DOHH2 (cell line): Measurements from ENCODE around the gene SMAD7.
A peak's percentile ranks its signal among the peaks of the same experiment; 100 is the strongest.

Experiments
- H3F3A ChIP-seq: fragments of 200-600 bp; sonication (generic), shearing (Covaris generic); 2 replicates; pipeline ENCODE4 v1.6.0; 2016; ENCODE audit warnings: antibody characterized with exemption, mild to moderate bottlenecking; ENCODE audit not compliant: control insufficient read depth, insufficient read depth
- H3K27ac ChIP-seq: fragments of 200-600 bp; sonication (generic); 2 replicates; pipeline ENCODE4 v1.5.1; 2014; ENCODE audit warnings: low read depth, mild to moderate bottlenecking, low read length, moderate library complexity
- H3K27me3 ChIP-seq: fragments of 200-600 bp; sonication (generic); 2 replicates; pipeline ENCODE4 v1.6.1; 2014; ENCODE audit warnings: mild to moderate bottlenecking, low read length, mixed read lengths; ENCODE audit not compliant: control insufficient read depth
- H3K36me3 ChIP-seq: fragments of 200-600 bp; sonication (generic); 2 replicates; pipeline ENCODE4 v1.6.1; 2014; ENCODE audit warnings: mild to moderate bottlenecking, low read length, moderate library complexity, mixed read lengths; ENCODE audit not compliant: control insufficient read depth
- H3K4me1 ChIP-seq: fragments of 200-600 bp; sonication (generic); 2 replicates; pipeline ENCODE4 v1.6.1; 2014; ENCODE audit warnings: mild to moderate bottlenecking, low read length, mixed read lengths; ENCODE audit not compliant: control insufficient read depth
- H3K4me2 ChIP-seq: fragments of 200-600 bp; sonication (generic); 2 replicates; pipeline ENCODE4 v1.6.0; 2014; ENCODE audit warnings: mild to moderate bottlenecking, low read length, moderate library complexity
- H3K4me3 ChIP-seq: fragments of 200-600 bp; sonication (generic); 2 replicates; pipeline ENCODE4 v1.5.1; 2014; ENCODE audit warnings: mild to moderate bottlenecking, low read length, mixed read lengths
- H3K79me2 ChIP-seq: fragments of 200-600 bp; sonication (generic); 2 replicates; pipeline ENCODE4 v1.6.1; 2014; ENCODE audit warnings: mild to moderate bottlenecking, low read length, mixed read lengths; ENCODE audit not compliant: control insufficient read depth
- H3K9me2 ChIP-seq: fragments of 200-600 bp; sonication (generic); replicated peaks from 2 replicates; pipeline ENCODE4 v1.6.1; 2014; ENCODE audit warnings: mild to moderate bottlenecking, low read length, mixed read lengths; ENCODE audit not compliant: control insufficient read depth
- H3K9me3 ChIP-seq: fragments of 200-600 bp; sonication (generic); 2 replicates; pipeline ENCODE4 v1.6.1; 2014; ENCODE audit warnings: antibody characterized with exemption, low read length, mixed read lengths; ENCODE audit not compliant: control insufficient read depth, insufficient read depth
- H4K20me1 ChIP-seq: fragments of 200-600 bp; sonication (generic); 2 replicates; pipeline ENCODE4 v1.6.0; 2014; ENCODE audit warnings: low read depth, mild to moderate bottlenecking, antibody characterized with exemption, low read length, moderate library complexity; ENCODE audit not compliant: control insufficient read depth, insufficient read depth
- EZH2phosphoT487 ChIP-seq: fragments of 200-600 bp; sonication (generic); IDR thresholded peaks from 2 replicates; pipeline ENCODE4 v1.6.1; 2017; ENCODE audit warnings: borderline replicate concordance, mild to moderate bottlenecking, antibody characterized with exemption, low read length, moderate library complexity, mixed read lengths
- TF ChIP-seq, protein P1 (sequence below): fragments of 200-600 bp; sonication (generic); IDR thresholded peaks from one replicate; pipeline ENCODE4 v1.5.1; 2014; ENCODE audit warnings: antibody characterized with exemption, mild to moderate bottlenecking, low read depth, low read length; ENCODE audit not compliant: poor library complexity, severe bottlenecking

Gene SMAD7

DNA sequence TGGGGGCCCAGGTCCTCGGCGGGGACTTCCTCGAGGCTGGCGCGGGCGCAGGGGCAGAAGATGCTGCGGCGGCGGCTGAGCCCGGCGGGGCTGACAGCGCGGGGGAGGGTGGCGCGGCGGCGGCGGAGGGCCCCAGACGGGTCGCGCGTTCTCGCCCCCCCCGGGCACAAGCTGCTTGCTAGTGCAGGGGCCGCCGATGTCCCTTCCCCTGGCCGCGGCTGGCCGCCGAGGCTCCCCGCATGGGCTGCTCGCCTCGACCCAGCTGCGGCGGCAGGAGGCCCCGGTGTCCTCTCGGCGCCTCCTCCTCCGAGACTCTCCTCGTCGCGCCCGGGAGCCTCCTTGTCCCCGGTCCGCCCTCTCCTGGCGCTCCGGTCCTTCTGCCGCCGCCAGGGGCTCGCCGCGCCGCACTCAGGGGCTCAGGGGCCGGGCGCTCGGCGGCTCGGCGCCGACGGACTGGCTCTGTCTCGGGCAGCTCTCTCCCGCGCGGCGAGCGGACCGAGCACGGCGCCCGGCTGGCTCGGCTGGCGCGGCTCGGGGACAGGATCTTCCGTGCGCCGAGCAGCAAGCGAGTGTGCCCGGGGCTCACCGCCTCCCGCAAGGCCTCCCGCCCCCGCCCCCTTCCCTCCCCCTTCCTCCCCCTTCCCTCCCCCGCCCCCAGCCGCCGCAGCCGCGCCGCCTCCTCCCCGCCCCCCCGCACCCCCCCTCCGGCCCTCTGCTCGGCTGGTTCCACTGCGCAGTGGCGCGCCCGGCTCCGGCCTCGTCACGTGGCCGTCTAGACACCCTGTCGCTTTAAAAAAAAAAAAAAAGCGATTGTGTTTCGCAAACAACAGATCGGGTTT, 902 bp upstream of the SMAD7 start:
- H3K27ac ChIP-seq = peak overlapping the region; percentile 34
- H4K20me1 ChIP-seq = 0 out of 2 replicates have a peak, but pooled peaks cover 4% of the 10 kb centered on the region
- TF ChIP-seq, protein P1, sequence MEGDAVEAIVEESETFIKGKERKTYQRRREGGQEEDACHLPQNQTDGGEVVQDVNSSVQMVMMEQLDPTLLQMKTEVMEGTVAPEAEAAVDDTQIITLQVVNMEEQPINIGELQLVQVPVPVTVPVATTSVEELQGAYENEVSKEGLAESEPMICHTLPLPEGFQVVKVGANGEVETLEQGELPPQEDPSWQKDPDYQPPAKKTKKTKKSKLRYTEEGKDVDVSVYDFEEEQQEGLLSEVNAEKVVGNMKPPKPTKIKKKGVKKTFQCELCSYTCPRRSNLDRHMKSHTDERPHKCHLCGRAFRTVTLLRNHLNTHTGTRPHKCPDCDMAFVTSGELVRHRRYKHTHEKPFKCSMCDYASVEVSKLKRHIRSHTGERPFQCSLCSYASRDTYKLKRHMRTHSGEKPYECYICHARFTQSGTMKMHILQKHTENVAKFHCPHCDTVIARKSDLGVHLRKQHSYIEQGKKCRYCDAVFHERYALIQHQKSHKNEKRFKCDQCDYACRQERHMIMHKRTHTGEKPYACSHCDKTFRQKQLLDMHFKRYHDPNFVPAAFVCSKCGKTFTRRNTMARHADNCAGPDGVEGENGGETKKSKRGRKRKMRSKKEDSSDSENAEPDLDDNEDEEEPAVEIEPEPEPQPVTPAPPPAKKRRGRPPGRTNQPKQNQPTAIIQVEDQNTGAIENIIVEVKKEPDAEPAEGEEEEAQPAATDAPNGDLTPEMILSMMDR = peak; percentile 7
- TF ChIP-seq EZH2phosphoT487 = no peak
- H3K9me3 ChIP-seq = no peaks in the 10 kb centered on the region
- H3K4me3 ChIP-seq = peak overlapping the region; percentile 86
- no peaks in the 10 kb centered on the region for H3K79me2 ChIP-seq
- peaks cover 6% of the 10 kb centered on the region for H3F3A ChIP-seq
- H3K36me3 ChIP-seq = no peaks in the 10 kb centered on the region
- H3K9me2 ChIP-seq = no peaks in the 10 kb centered on the region
- peaks cover 73% of the 10 kb centered on the region for H3K27me3 ChIP-seq
- peaks cover 66% of the 10 kb centered on the region for H3K4me1 ChIP-seq
- peak overlapping the region; percentile 93 for H3K4me2 ChIP-seq

DNA sequence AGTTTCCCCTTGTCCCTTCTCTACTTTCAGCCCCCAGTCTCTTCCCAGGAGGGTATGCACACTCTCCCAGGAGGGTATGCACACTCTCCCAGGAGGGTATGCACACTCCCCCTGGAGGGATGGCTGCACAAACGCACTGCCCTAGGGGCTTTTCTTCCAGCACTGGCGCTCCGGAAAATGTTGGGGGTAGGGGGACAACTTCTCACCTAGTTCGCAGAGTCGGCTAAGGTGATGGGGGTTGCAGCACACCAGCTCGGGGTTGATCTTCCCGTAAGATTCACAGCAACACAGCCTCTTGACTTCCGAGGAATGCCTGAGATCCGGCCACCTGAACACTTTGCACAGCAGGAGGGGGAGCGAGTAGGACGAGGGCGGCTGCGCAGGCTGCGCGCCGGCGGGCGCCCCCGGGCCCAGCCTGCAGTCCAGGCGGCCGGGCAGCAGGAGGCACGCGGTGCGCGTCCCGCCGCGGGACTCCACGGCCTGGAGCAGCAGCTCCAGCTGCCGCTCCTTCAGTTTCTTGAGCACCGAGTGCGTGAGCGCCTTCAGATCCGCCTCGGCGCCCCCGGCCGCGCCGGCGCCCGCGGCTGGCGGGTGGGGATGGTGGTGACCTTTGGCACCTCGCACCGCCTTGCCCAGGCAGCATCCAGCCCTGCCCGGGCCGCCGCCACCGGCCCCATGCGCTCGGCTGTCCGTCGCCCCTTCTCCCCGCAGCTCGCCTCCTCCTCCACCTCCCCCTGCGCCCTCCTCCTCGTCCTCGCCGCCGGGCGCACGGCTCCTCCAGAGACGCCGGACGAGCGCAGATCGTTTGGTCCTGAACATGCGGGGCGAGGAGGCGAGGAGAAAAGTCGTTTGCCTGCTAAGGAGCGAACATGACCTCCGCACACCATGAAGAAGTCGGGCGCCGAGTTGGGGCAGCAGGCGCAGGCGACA, 894 bp downstream of the SMAD7 start:
- no peaks in the 10 kb centered on the region for H3K79me2 ChIP-seq
- no peaks in the 10 kb centered on the region for H3K9me2 ChIP-seq
- no peaks in the 10 kb centered on the region for H3K36me3 ChIP-seq
- H4K20me1 ChIP-seq = 0 out of 2 replicates have a peak, but pooled peaks cover 4% of the 10 kb centered on the region
- peaks cover 64% of the 10 kb centered on the region for H3K27me3 ChIP-seq
- no peaks in the 10 kb centered on the region for H3K9me3 ChIP-seq
- peaks cover 6% of the 10 kb centered on the region; the same call in 1 of the 2 replicates for H3F3A ChIP-seq
- no peak overlapping the region for H3K27ac ChIP-seq
- H3K4me2 ChIP-seq = peak overlapping the region; percentile 74
- peak overlapping the region; percentile 68 for H3K4me3 ChIP-seq
- peak; percentile 90 for TF ChIP-seq EZH2phosphoT487
- TF ChIP-seq, protein P1 = peak; percentile 9
- H3K4me1 ChIP-seq = peaks cover 64% of the 10 kb centered on the region

DNA sequence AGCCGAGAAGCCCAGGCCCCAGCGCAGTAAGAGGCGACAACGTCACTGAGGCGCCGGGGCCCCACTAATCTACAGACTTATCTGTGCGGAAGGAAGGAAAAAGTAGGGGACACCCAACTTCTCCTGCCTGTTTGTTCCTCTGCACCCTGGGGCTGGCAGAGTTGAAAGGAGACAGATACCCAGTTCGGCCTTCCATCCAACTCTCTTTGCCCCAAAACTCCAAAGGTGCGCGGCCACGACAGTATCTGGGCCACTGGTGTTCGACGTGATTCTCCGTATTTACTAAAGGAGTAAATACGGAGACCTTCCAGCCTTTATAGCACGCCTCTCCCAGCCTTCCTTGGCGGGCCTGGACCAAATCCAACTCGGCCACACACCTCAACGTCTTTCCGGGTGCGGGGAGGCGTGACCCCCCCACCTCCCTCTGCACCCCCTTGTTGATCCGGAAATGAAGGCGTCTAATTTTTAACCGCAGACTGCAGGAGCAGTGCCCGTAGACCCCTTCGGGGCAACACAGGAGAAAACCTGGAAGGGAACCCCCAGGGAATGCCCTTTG, 1.6 kb downstream of the SMAD7 start:
- Histone ChIP-seq H3K27me3 (peaks cover 60% of the 10 kb centered on the region), H3K4me1 (peaks cover 64% of the 10 kb centered on the region), H3K9me3 (no peaks in the 10 kb centered on the region), H3K79me2 (no peaks in the 10 kb centered on the region), H3F3A (peaks cover 4% of the 10 kb centered on the region; the same call in 1 of the 2 replicates), H3K27ac (no peak overlapping the region), H4K20me1 (0 out of 2 replicates have a peak, but pooled peaks cover 4% of the 10 kb centered on the region), H3K9me2 (no peaks in the 10 kb centered on the region), H3K4me3 (peak overlapping the region; percentile 68), H3K4me2 (peak overlapping the region; percentile 74), H3K36me3 (no peaks in the 10 kb centered on the region)
- 0 out of 2 replicates have a peak, but pooled peaks have one; percentile 37 for TF ChIP-seq EZH2phosphoT487
- TF ChIP-seq, protein P1 = no peak
